CD4-positive, alpha-beta T cell treated with Interleukin-6 for 4 hours (primary cell): ENCODE data around the gene SNTG2.

Experiments
- DNase-seq: peaks from one replicate; pipeline ENCODE4 v3.0.0-alpha.2; 2020; ENCODE audit warnings: mixed read lengths

The SNTG2 gene

GRCh38 chr2:926896-927295 lies 23.8 kb upstream of the SNTG2 start:
- DNase-seq, result no peak

GRCh38 chr2:929011-929735 lies 21.5 kb upstream of the SNTG2 start:
- no peak for DNase-seq

- no peak for DNase-seq
Observed at GRCh38 chr2:929925-930324, 20.7 kb upstream of the SNTG2 start.

- DNase-seq, result no peak
Observed at GRCh38 chr2:930935-931334, 19.7 kb upstream of the SNTG2 start.

- DNase-seq, result no peak
Observed at GRCh38 chr2:932320-933115, 18.1 kb upstream of the SNTG2 start.

- no peak for DNase-seq
Observed at GRCh38 chr2:933734-934295, 16.8 kb upstream of the SNTG2 start.

GRCh38 chr2:937530-937929 lies 13.1 kb upstream of the SNTG2 start:
- DNase-seq, result no peak

- no peak for DNase-seq
Observed at GRCh38 chr2:938181-939005, 12.3 kb upstream of the SNTG2 start.

GRCh38 chr2:939936-940601 lies 10.6 kb upstream of the SNTG2 start:
- no peak for DNase-seq

- no peak for DNase-seq
Observed at GRCh38 chr2:941871-942270, 8.8 kb upstream of the SNTG2 start.

GRCh38 chr2:942775-943460 lies 7.7 kb upstream of the SNTG2 start:
- no peak for DNase-seq

GRCh38 chr2:943461-943797 lies 7.2 kb upstream of the SNTG2 start:
- no peak for DNase-seq

GRCh38 chr2:943821-944220 lies 6.8 kb upstream of the SNTG2 start:
- DNase-seq, result no peak

GRCh38 chr2:944693-945092 lies 6.0 kb upstream of the SNTG2 start:
- DNase-seq, result no peak

GRCh38 chr2:945104-945503 lies 5.5 kb upstream of the SNTG2 start:
- no peak for DNase-seq

GRCh38 chr2:946073-946948 lies 4.3 kb upstream of the SNTG2 start:
- DNase-seq, result no peak

GRCh38 chr2:949384-950079 lies 1.1 kb upstream of the SNTG2 start:
- DNase-seq, result no peak

GRCh38 chr2:951224-952006 lies 766 bp downstream of the SNTG2 start:
- no peak for DNase-seq

GRCh38 chr2:953408-953807 lies 2.8 kb downstream of the SNTG2 start:
- DNase-seq, result no peak
